ENCODE data around the gene TMEM116. TPM values are rescaled to one million over a fixed set of nuclear protein-coding genes. Genes with fewer than 3 reads are reported as not detected.
"Not testable (repeated sequence)": the region's sequence is repeated elsewhere in the genome, so short reads cannot be mapped to it uniquely, and the experiment has no call there.

Gene TMEM116
- total RNA-seq, 1 donor from 2014 or later: 9.1 TPM

- ATAC-seq: no peak
- no peak for DNase-seq (ENCODE audit: low spot score)
Observed at GRCh38 chr12:111980598-111980997, 32.4 kb downstream of the TMEM116 start.

DNA sequence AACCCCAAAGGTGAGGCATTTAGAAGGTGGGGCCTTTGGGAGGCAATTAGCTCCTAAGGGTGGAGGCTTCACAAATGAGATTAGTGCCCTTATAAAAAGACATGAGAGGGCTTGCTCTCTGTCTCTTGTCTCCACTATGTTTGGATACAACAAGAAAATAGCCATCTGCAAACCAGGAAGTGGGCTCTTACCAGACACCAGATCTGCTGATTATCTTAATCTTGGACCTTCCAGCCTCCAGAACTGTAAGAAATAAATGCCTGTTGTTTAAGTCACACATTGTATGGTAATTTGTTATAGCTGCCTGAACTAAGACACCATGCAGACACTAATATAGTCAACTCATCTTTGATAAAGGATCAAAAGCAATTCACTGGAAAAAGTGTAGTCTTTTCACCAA is 34.4 kb downstream of the TMEM116 start:
- no peak for DNase-seq (ENCODE audit: low spot score)
- ATAC-seq: no peak

DNA sequence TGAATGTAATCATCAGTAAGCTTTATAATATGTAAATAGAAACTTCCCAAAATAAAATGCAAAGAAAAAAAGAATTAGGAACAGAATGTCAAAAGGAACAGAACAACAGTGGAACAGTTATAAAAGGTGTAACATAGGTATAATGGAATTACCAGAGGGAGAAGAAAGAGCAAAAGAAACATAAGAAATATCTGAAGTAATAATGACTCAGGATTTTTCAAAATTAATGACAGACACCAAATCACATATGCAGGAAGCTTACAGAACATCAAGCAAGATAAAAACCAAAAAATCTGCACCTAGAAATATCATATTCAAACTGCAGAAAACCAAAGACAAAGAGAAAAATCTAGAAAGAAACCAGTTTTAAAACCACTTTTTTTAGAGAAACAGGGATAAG is 36.1 kb downstream of the TMEM116 start:
- ATAC-seq (no peak), DNase-seq (ENCODE audit: low spot score) (no peak)

DNA sequence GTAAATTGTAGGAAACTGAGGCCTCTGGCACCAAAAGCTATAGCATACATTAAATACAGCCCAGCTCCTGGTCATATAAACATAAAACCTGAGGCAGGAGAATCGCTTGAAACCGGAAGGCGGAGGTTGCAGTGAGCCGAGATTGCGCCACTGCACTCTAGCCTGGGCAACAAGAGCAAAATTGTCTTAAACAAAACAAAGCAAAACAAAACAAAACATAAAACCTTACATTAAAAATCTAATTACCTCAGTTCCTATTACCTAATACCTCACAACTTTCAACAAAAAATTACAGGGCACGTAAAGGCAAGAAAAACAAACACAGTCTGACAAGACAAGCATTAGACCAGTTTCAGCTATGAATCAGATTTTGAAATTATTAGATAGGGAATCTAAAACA is 36.7 kb downstream of the TMEM116 start:
- ATAC-seq (no peak), DNase-seq (ENCODE audit: low spot score) (no peak)

GRCh38 chr12:111975161-111975931 is 37.6 kb downstream of the TMEM116 start:
- no peak for ATAC-seq
- no peak for DNase-seq (ENCODE audit: low spot score)

GRCh38 chr12:111971800-111972199 is 41.2 kb downstream of the TMEM116 start:
- DNase-seq (ENCODE audit: low spot score) (no peak), ATAC-seq (no peak)

DNA sequence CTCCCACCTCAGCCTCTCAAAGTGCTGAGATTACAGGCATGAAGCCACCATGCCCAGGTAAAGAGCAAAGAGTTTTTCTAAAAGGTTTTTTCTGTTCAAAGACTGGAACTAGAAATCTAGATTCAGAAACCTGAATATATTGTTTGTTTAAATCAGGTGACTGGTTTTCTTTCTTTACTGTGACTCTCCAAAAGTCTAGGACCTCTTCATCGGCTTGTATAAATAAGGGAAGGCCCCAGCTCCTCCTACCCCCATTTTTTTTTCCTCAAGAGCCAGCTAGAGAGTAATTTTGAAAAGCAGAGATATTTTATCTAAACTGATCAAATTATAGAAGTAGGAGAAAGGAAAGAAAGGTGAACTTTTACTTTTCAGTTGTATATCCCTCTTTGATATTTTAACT is 48.0 kb downstream of the TMEM116 start:
- DNase-seq (ENCODE audit: low spot score) (no peak), ATAC-seq (no peak)

GRCh38 chr12:111959518-111959917 is 53.4 kb downstream of the TMEM116 start:
- ATAC-seq; DNase-seq (ENCODE audit: low spot score): not testable (repeated sequence)

DNA sequence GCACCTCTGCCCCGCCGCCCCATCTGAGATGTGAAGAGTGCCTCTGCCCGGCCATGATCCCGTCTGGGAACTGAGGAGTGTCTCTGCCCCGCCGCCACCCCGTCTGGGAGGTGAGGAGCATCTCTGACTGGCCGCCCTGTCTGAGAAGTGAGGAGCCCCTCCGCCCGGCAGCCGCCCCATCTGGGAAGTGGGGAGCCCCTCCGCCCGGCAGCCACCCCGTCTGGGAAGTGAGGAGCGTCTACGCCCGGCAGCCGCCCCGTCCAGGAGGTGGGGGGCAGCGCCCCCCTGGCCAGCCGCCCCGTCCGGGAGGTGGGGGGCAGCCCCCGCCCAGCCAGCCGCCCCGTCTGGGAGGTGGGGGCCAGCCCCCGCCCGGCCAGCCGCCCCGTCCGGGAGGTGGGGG is 55.7 kb downstream of the TMEM116 start:
- DNase-seq (ENCODE audit: low spot score); ATAC-seq: not testable (repeated sequence)

DNA sequence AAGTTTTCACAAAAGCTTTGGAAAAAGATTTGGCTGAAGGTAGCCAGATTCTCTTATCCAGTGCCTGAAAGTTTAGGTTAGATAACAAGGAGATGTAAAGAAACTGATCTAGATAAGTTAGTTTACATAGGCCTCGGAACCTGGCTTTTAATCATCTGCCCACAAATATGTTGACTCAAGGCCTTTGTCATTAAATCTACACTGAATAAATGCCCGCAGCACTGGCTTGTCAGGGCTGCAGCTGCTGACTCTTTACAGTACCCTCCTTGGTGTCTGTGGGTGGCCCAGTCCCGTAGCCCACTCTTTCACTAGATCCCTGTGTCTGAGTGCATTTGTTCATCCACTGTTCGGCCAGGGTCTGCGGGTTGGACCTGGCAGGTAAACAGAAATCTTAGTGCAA is 58.0 kb downstream of the TMEM116 start:
- no peak for DNase-seq (ENCODE audit: low spot score)
- no peak for ATAC-seq

GRCh38 chr12:111953455-111953854 is 59.5 kb downstream of the TMEM116 start:
- peak; percentile 51 for ATAC-seq
- no peak for DNase-seq (ENCODE audit: low spot score)

GRCh38 chr12:111952084-111952787 is 60.7 kb downstream of the TMEM116 start:
- DNase-seq (ENCODE audit: low spot score); ATAC-seq: not testable (repeated sequence)

DNA sequence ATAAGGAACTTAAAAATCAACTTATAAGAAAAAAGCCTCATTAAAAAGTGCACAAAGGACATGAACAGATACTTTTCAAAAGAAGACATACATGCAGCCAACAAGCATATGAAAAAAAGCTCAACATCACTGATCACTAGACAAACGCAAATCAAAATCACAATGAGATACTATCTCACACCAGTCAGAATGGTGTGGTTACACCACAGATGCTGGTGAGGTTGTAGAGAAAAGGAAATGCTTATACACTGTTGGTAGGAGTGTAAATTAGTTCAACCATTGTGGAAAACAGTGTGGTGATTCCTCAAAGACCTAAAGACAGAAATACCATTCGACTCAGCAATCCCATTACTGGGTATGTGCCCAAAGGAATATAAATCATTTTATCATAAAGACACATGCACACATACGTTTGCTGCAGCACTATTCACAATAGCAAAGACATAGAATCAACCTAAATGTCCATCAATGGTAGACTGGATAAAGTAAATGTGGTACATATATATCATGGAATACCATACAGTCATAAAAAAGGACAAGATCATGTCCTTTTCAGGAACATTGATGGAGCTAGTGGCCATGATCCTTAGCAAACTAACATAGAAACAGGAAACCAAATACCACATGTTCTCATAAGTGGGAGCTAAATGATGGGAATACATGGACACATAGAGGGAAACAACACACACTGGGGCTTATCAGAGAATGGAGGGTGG is 61.8 kb downstream of the TMEM116 start:
- not testable (repeated sequence) for DNase-seq (ENCODE audit: low spot score); ATAC-seq

- ATAC-seq (no peak), DNase-seq (ENCODE audit: low spot score) (no peak)
Observed at GRCh38 chr12:111943929-111944328, 69.0 kb downstream of the TMEM116 start.

GRCh38 chr12:111942557-111942956 is 70.4 kb downstream of the TMEM116 start:
- ATAC-seq (no peak), DNase-seq (ENCODE audit: low spot score) (no peak)

- DNase-seq (ENCODE audit: low spot score): no peak
Observed at GRCh38 chr12:111937429-111937828, 75.5 kb downstream of the TMEM116 start.

GRCh38 chr12:111936869-111937268 is 76.1 kb downstream of the TMEM116 start:
- no peak for DNase-seq (ENCODE audit: low spot score)
- ATAC-seq: no peak

More at GRCh38 chr12:111937429-111937828, 75.5 kb downstream of the TMEM116 start:
- no peak for ATAC-seq

- ATAC-seq (no peak), DNase-seq (ENCODE audit: low spot score) (no peak)
Observed at GRCh38 chr12:111932241-111932640, 80.7 kb downstream of the TMEM116 start.

DNA sequence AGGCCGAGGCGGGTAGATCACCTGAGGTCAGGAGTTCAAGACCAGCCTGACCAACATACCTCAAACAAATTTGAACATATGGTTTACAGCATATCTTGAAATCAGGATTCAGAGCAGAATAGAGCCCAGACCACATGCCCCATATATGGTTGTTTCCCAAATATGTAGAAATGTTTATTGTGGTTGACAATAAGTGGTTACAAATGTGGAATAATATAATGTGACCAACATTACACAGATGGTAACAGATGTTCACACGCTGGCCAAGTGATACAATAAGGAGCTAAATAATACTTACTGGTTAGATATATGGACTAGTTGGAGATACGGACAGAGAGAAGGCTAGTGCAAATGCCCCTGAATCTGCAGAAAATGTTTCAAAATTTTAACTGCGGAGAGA is 85.6 kb downstream of the TMEM116 start:
- ATAC-seq: no peak

DNA sequence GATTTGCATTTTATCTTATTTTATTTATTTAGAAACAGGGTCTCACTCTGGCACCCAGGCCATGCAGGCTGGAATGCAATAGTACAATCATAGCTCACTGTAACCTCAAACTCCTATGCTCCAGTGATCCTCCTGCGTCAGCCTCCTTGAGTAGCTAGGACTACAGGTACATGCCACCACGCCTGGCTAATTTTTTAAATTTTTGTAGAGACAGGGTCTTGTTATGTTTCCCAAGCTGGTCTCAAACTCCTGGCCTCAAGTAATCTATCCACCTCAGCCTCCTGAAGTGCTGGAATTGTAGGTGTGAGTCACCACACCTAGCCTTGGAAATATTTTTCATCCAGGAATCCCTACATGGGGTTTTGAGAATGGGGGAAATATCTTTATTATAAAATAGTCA is 86.3 kb downstream of the TMEM116 start:
- no peak for DNase-seq (ENCODE audit: low spot score)
- no peak for ATAC-seq

More for the DNA sequence above, 85.6 kb downstream of the TMEM116 start:
- no peak for DNase-seq (ENCODE audit: low spot score)

- no peak for DNase-seq (ENCODE audit: low spot score)
- ATAC-seq: no peak
Observed at GRCh38 chr12:111925171-111925570, 87.8 kb downstream of the TMEM116 start.

DNA sequence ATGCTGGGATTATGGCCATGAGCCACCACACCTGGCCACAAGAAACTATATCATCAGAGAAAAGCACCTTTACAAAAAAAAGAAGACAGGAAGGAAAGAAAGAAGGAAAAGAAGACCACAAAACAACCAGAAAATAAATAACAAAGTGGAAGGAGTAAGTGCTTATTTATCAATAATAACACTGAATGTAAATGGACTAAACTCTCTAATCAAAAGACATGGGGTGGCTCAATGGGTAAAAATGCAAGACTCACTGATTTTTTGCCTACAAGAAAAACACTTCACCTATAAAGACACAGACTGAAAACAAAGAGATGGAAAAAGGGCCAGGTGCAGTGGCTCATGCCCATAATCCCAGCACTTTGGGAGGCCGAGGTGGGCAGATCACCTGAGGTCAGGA is 105.2 kb downstream of the TMEM116 start:
- ATAC-seq: no peak
- DNase-seq (ENCODE audit: low spot score): no peak
